Fibroblast of lung (primary cell): ENCODE measurements around the gene VPS54.

Experiments
- CTCF ChIP-seq, 2 donors: IDR thresholded peaks in 1 of 2; conservative IDR thresholded peaks in 1 of 2; 1 replicate in 1 of 2; 2 replicates in 1 of 2; pipeline ENCODE4 v1.5.1; 2011 to 2012; ENCODE audit warnings: low read length in 2 of 2, control low read depth in 1 of 2, inconsistent platforms in 1 of 2, low read depth in 1 of 2, mild to moderate bottlenecking in 1 of 2
- EZH2 ChIP-seq: IDR thresholded peaks from 2 replicates; pipeline ENCODE4 v1.5.1; 2012; ENCODE audit warnings: low read length, control low read depth, mild to moderate bottlenecking; ENCODE audit errors: missing control alignments

GRCh38 chr2:64021578-64021977, 2.4 kb upstream of the VPS54 start:
- TF ChIP-seq EZH2 (no peak), CTCF (conservative IDR thresholded peaks at IDR 0.05 in 1 of 2, IDR thresholded peaks at IDR 0.05 in 1 of 2; ENCODE audit: low read depth in 1 of 2, low read length in 2 of 2) (no peak)
